CD4-positive, alpha-beta T cell (primary cell): ENCODE data around the gene SEPHS2. TPM values are rescaled to one million over a fixed set of nuclear protein-coding genes. Genes with fewer than 3 reads are reported as not detected.

Experiments
- ATAC-seq: fragments of 200-7000 bp; cut with Tn5 transposase; one replicate; pipeline ENCODE4 v1.10.0; 2022; ENCODE audit warnings: mild to moderate bottlenecking; ENCODE audit not compliant: poor library complexity
- CTCF ChIA-PET: fragments of 350-600 bp; sonication (Branson Sonifier 250); formaldehyde crosslinking; loops from one replicate; lab custom pipeline; 2021; ENCODE audit warnings: antibody characterized with exemption, inconsistent platforms; lab: Charles Lee
- POLR2A ChIA-PET: fragments of 350-600 bp; sonication (Branson Sonifier 250); formaldehyde crosslinking; loops from one replicate; lab custom pipeline; 2021; ENCODE audit warnings: antibody characterized with exemption, inconsistent platforms; lab: Charles Lee
- DNase-seq, 14 experiments: peaks; one replicate each; pipeline ENCODE4 v3.0.0-alpha.2; 2013 to 2020; ENCODE audit warnings: mixed read lengths in 2 of 14
- H3K27ac ChIP-seq, 2 donors: one replicate each; pipeline versions ENCODE4 v1.5.1 to v1.7.0; 2013; ENCODE audit warnings: low read length in 2 of 2, low read depth in 1 of 2, mild to moderate bottlenecking in 1 of 2
- H3K27me3 ChIP-seq, 2 experiments: 1 replicate in 1 of 2; 2 replicates in 1 of 2; pipeline versions ENCODE4 v1.6.1 to v1.7.0; 2013; ENCODE audit warnings: low read length in 2 of 2, control low read depth in 1 of 2, mild to moderate bottlenecking in 1 of 2, moderate library complexity in 1 of 2; ENCODE audit not compliant: insufficient read depth in 2 of 2, control insufficient read depth in 1 of 2
- H3K36me3 ChIP-seq: one replicate; pipeline ENCODE4 v1.6.1; 2013; ENCODE audit warnings: low read length, control low read depth; ENCODE audit not compliant: insufficient read depth
- H3K4me1 ChIP-seq: one replicate; pipeline ENCODE4 v1.6.1; 2013; ENCODE audit warnings: low read length, control low read depth; ENCODE audit not compliant: insufficient read depth
- H3K4me3 ChIP-seq: one replicate; pipeline ENCODE4 v1.5.1; 2013; ENCODE audit warnings: mild to moderate bottlenecking, low read length, moderate library complexity
- H3K9me3 ChIP-seq, 2 experiments: 1 replicate in 1 of 2; 2 replicates in 1 of 2; pipeline versions ENCODE4 v1.6.1 to v1.7.0; 2013; ENCODE audit warnings: low read length in 2 of 2, mild to moderate bottlenecking in 2 of 2, control low read depth in 1 of 2, moderate library complexity in 1 of 2; ENCODE audit not compliant: control insufficient read depth in 1 of 2, insufficient read depth in 1 of 2
- H3K27ac Mint-ChIP-seq: one replicate; pipeline ENCODE4 v1.8.0; 2020; ENCODE audit warnings: mixed read lengths
- H3K27me3 Mint-ChIP-seq: one replicate; pipeline ENCODE4 v1.8.0; 2021; ENCODE audit warnings: mixed read lengths
- H3K36me3 Mint-ChIP-seq: one replicate; pipeline ENCODE4 v1.8.0; 2021; ENCODE audit warnings: low read depth, mixed read lengths
- H3K4me1 Mint-ChIP-seq: one replicate; pipeline ENCODE4 v1.8.0; 2021; ENCODE audit warnings: low read depth, mixed read lengths
- H3K4me3 Mint-ChIP-seq: one replicate; pipeline ENCODE4 v1.8.0; 2020; ENCODE audit warnings: mild to moderate bottlenecking, mixed read lengths
- H3K9me3 Mint-ChIP-seq: one replicate; pipeline ENCODE4 v1.8.0; 2020; ENCODE audit warnings: mixed read lengths
- intact Hi-C, 2 experiments: fragments of 100-400 bp; cut with DNase I in 1 of 2; cut with micrococcal nuclease in 1 of 2; formaldehyde crosslinking; loops; one replicate each; pipeline versions ENCODE4 v1.15.1 to v1.9.0; 2023 to 2025; cut with DNase I, micrococcal nuclease
- total RNA-seq, 174 experiments: library from RNA in 2 of 174; stranded (reverse) in 2 of 174; gene quantifications; one replicate each; pipeline ENCODE4 v1.2.3 and lab custom pipeline; 2021 to 2026
- TF ChIP-seq, protein P1 (sequence below): fragments of 200-600 bp; IDR thresholded peaks from one replicate; pipeline ENCODE4 v1.8.0; 2022; ENCODE audit warnings: antibody characterized with exemption, mild to moderate bottlenecking

Gene SEPHS2
- total RNA-seq, 2 experiments from 2014 or later = 25.4 to 25.9 TPM

DNA sequence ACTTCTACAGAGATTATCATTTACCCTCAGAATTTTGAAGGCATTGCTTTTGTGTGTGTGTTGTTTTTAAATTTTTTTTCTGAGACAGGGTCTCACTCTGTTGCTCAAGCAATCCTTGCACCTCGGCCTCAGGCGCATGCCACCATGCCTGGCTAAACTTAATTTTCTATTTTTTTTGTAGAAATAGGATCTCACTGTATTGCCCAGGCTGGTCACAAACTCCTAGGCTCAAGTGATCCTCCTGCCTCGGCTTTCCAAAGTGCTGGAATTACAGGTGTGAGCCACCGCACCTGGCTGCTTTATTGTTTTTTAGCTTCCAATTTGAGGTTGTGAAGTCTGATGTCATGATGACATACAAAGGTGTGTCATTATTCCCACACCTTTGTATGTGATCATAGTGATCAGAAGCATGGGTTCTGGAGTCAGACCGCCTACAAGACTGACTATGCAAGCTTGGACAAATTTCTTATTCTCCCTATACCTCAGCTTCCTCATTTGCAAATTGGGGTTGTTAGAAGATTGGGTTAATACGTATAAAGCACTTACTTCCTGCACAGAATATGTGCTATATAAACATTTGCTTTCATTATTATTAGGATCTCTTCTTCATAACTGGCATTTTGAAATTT lies 5.8 kb downstream of the SEPHS2 start:
- CTCF ChIA-PET = interaction anchor here (1.2 kb wide), 1 partner anchor 10 kb away, joined by 4 read pairs; no protein-coding TSS in a partner anchor
- Histone ChIP-seq H3K9me3 (no peaks in the 10 kb centered on the region), H3K4me3 (no peak overlapping the region), H3K27me3 (no peaks in the 10 kb centered on the region), H3K36me3 (peaks cover 10% of the 10 kb centered on the region), H3K4me1 (peaks cover 19% of the 10 kb centered on the region), H3K27ac (no peak overlapping the region)
- H3K4me3 Mint-ChIP-seq = no peak overlapping the region
- H3K9me3 Mint-ChIP-seq = no peaks in the 10 kb centered on the region
- H3K36me3 Mint-ChIP-seq = peaks cover 18% of the 10 kb centered on the region
- H3K27ac Mint-ChIP-seq = no peak overlapping the region
- TF ChIP-seq, protein P1, sequence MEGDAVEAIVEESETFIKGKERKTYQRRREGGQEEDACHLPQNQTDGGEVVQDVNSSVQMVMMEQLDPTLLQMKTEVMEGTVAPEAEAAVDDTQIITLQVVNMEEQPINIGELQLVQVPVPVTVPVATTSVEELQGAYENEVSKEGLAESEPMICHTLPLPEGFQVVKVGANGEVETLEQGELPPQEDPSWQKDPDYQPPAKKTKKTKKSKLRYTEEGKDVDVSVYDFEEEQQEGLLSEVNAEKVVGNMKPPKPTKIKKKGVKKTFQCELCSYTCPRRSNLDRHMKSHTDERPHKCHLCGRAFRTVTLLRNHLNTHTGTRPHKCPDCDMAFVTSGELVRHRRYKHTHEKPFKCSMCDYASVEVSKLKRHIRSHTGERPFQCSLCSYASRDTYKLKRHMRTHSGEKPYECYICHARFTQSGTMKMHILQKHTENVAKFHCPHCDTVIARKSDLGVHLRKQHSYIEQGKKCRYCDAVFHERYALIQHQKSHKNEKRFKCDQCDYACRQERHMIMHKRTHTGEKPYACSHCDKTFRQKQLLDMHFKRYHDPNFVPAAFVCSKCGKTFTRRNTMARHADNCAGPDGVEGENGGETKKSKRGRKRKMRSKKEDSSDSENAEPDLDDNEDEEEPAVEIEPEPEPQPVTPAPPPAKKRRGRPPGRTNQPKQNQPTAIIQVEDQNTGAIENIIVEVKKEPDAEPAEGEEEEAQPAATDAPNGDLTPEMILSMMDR = no peak
- no peak for DNase-seq
- no peak for ATAC-seq
- intact Hi-C loops = no loop called here
- POLR2A ChIA-PET = interaction anchor here (0.6 to 0.9 kb wide), 2 partner anchors 10 to 20 kb away, joined by 3 to 5 read pairs; partner anchors contain the start of gene DCTPP1
- H3K4me1 Mint-ChIP-seq = peaks cover 19% of the 10 kb centered on the region
- no peaks in the 10 kb centered on the region for H3K27me3 Mint-ChIP-seq

DNA sequence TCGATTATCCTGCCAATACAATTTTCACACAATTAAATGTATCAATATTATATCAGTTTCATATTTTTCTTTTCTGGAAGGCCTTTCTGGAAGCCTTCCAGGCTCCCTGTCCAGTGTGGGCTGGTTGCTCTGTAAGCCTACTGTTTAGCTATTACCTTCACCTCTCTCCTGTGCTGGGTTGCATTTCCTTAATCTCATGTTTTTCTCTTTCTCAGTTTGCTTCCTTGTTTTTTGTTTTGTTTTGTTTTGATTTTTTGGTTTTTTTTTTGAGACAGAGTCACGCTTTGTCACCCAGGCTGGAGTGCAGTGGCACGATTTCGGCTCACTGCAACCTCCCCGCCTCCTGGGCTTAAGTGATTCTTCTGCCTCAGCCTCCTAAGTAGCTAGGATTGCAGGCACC lies 6.8 kb downstream of the SEPHS2 start:
- intact Hi-C loops = no loop called here
- no peaks in the 10 kb centered on the region for H3K9me3 ChIP-seq
- TF ChIP-seq, protein P1 = no peak
- peaks cover 18% of the 10 kb centered on the region for H3K4me1 ChIP-seq
- Mint-ChIP-seq H3K36me3 (peaks cover 9% of the 10 kb centered on the region), H3K9me3 (no peaks in the 10 kb centered on the region), H3K4me1 (peaks cover 20% of the 10 kb centered on the region), H3K4me3 (no peak overlapping the region), H3K27me3 (no peaks in the 10 kb centered on the region), H3K27ac (no peak overlapping the region)
- ChIA-PET POLR2A (no interaction called here), CTCF (no interaction called here)
- ATAC-seq = no peak
- no peak overlapping the region for H3K27ac ChIP-seq
- peaks cover 8% of the 10 kb centered on the region for H3K36me3 ChIP-seq
- DNase-seq = no peak
- no peak overlapping the region for H3K4me3 ChIP-seq
- no peaks in the 10 kb centered on the region for H3K27me3 ChIP-seq

DNA sequence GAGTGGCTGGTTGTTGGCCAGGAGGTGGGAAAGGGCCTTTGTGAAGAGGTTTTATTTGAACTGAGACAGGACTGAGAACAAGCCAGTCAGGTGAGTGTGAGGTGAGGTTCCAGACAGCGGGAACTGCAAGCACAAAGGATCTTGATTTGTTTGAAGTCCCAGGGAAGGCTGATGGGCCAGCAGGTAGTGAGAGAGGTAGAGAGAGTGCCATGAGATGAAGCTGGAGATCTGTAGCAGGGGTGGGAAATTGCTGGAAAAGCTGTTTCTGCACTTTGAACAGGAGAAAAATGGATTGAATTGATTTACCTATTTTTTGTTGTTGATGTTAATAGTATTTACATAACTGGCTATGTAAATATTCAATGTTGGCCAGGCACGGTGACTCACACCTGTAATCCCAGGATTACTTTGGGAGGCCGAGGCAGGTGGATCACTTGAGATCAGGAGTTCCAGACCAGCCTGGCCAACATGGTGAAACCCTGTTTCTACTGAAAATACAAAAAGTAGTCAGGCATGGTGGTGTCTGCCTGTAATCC lies 8.1 kb downstream of the SEPHS2 start:
- ChIA-PET CTCF (interaction anchor here (1.1 kb wide), 1 partner anchor 11 kb away, joined by 3 read pairs; no protein-coding TSS in a partner anchor), POLR2A (no interaction called here)
- H3K9me3 ChIP-seq = no peaks in the 10 kb centered on the region
- DNase-seq = no peak
- no peaks in the 10 kb centered on the region for H3K27me3 Mint-ChIP-seq
- H3K4me1 ChIP-seq = peaks cover 10% of the 10 kb centered on the region
- H3K36me3 Mint-ChIP-seq = no peaks in the 10 kb centered on the region
- no peaks in the 10 kb centered on the region for H3K9me3 Mint-ChIP-seq
- H3K27ac Mint-ChIP-seq = no peak overlapping the region
- TF ChIP-seq, protein P1 = no peak
- peaks cover 15% of the 10 kb centered on the region for H3K4me1 Mint-ChIP-seq
- H3K27me3 ChIP-seq = no peaks in the 10 kb centered on the region
- H3K36me3 ChIP-seq = no peaks in the 10 kb centered on the region
- H3K4me3 ChIP-seq = no peak overlapping the region
- ATAC-seq = no peak
- intact Hi-C loops = no loop called here
- no peak overlapping the region for H3K4me3 Mint-ChIP-seq
- H3K27ac ChIP-seq = no peak overlapping the region
